AG04450 (cell line): ENCODE results near the gene NCOA1. TPM values are rescaled to one million over a fixed set of nuclear protein-coding genes. Genes with fewer than 3 reads are reported as not detected.
"Not testable (repeated sequence)": the region's sequence is repeated elsewhere in the genome, so short reads cannot be mapped to it uniquely, and the experiment has no call there.

Experiments
- CTCF ChIA-PET: fragments of 300-600, 350-600 bp; formaldehyde crosslinking; extraction: SDS; loops from one replicate; lab custom pipeline; 2022; ENCODE audit warnings: antibody characterized with exemption, inconsistent platforms; lab: Charles Lee
- POLR2A ChIA-PET: fragments of 350-600 bp; formaldehyde crosslinking; extraction: SDS; loops from one replicate; lab custom pipeline; 2021; ENCODE audit warnings: antibody characterized with exemption, inconsistent platforms; lab: Yijun Ruan, JAX
- DNase-seq: peaks from one replicate; pipeline ENCODE4 v3.0.0-alpha.2; 2011; ENCODE audit warnings: low read depth, low spot score
- H3K27ac ChIP-seq: one replicate; pipeline ENCODE4 v1.5.1; 2012; ENCODE audit warnings: low read depth, low read length, control low read depth
- H3K27me3 ChIP-seq: one replicate; pipeline ENCODE4 v1.6.0; 2012; ENCODE audit warnings: low read length; ENCODE audit not compliant: control insufficient read depth, insufficient read depth
- H3K4me3 ChIP-seq: 2 replicates; pipeline ENCODE4 v1.5.1; 2011; ENCODE audit warnings: mild to moderate bottlenecking, low read depth, low read length, control low read depth
- H3K9me3 ChIP-seq: 2 replicates; pipeline ENCODE4 v1.5.1; 2012; ENCODE audit warnings: low read length; ENCODE audit not compliant: control insufficient read depth, insufficient read depth
- polyA plus RNA-seq: library from polyadenylated mRNA; depleted of rRNA; stranded (reverse); fragments of >200 nt; gene quantifications from 2 replicates; pipeline ENCODE4 v1.2.3, GENCODE V29; 2011
- TF ChIP-seq, protein P1 (sequence below): IDR thresholded peaks from 2 replicates; pipeline ENCODE4 v1.5.1; 2011; ENCODE audit warnings: low read depth, low read length, control low read depth, inconsistent platforms

Gene NCOA1
- polyA plus RNA-seq, 1 experiment = 20.8 TPM

DNA sequence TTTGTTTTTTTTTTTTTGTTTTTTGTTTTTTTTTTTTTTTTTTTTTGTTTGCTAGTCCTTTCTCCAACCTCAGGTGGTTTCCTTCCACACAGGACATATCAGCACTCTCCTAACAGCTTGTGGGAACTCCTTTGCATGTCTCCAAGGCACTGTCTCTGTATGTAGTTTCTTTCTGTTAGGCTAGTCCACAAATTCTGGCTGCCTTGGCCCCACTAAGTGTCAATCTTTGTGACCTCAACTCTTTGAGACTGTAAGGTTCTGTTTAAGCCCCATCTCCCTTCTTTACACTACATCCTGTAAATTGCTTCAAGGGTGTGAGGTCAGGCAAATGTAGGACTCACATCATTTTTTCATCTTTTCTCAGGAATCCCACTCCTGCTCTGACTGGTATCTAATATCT, 85.1 kb downstream of the NCOA1 start:
- CTCF ChIA-PET = no interaction called here
- POLR2A ChIA-PET = no interaction called here
- no peak overlapping the region for H3K27ac ChIP-seq
- no peaks in the 10 kb centered on the region for H3K9me3 ChIP-seq
- TF ChIP-seq, protein P1, sequence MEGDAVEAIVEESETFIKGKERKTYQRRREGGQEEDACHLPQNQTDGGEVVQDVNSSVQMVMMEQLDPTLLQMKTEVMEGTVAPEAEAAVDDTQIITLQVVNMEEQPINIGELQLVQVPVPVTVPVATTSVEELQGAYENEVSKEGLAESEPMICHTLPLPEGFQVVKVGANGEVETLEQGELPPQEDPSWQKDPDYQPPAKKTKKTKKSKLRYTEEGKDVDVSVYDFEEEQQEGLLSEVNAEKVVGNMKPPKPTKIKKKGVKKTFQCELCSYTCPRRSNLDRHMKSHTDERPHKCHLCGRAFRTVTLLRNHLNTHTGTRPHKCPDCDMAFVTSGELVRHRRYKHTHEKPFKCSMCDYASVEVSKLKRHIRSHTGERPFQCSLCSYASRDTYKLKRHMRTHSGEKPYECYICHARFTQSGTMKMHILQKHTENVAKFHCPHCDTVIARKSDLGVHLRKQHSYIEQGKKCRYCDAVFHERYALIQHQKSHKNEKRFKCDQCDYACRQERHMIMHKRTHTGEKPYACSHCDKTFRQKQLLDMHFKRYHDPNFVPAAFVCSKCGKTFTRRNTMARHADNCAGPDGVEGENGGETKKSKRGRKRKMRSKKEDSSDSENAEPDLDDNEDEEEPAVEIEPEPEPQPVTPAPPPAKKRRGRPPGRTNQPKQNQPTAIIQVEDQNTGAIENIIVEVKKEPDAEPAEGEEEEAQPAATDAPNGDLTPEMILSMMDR = no peak
- DNase-seq = no peak
- no peak overlapping the region for H3K4me3 ChIP-seq
- no peaks in the 10 kb centered on the region for H3K27me3 ChIP-seq

DNA sequence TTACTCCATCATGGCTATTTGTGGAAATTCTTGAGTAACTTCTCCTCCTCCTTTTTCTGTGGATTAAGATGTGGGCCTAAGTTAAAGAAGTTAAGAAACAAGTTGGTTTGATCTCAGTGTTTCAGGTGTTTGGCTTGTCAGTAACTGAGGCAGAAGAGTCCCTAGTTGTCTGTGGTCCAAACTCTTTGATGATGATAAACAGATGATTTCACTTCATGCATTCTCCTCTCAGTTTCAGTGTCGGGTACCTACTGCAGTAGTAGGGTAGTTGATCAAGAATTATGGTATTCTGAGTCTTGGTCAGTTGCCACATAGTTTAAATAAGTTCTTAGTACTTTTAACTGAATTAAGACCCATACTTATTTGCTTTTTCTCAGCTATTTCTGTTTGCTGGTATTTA, 85.6 kb downstream of the NCOA1 start:
- DNase-seq = no peak

DNA sequence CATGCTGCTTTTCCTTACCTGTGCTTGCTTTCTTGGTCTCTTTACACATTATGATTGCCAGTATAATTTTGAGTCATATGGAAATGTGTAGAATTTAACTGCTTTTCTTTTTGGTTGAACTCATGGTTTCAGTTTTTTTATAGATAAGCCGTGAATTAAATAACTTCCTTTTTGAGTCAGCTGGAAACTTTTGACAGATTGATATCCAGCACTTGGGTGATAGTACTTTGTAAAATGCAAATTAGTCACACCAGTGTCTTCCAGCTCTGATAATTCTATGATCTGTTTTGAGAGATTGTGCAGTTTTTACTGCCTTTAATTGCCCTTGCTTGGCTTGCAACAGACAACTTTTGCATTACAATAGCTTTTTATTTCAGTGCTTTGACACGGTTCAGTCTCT, 86.4 kb downstream of the NCOA1 start:
- DNase-seq = no peak
- CTCF ChIA-PET = interaction anchor here (1.4 kb wide), 1 partner anchor 250 kb away, joined by 3 read pairs; no protein-coding TSS in a partner anchor
- TF ChIP-seq, protein P1 = no peak
- no peaks in the 10 kb centered on the region for H3K9me3 ChIP-seq
- no peaks in the 10 kb centered on the region for H3K27me3 ChIP-seq
- POLR2A ChIA-PET = no interaction called here
- H3K4me3 ChIP-seq = no peak overlapping the region
- H3K27ac ChIP-seq = no peak overlapping the region

More for the DNA sequence above, 85.6 kb downstream of the NCOA1 start:
- Histone ChIP-seq H3K27ac (no peak overlapping the region), H3K27me3 (no peaks in the 10 kb centered on the region), H3K4me3 (no peak overlapping the region), H3K9me3 (no peaks in the 10 kb centered on the region)
- POLR2A ChIA-PET = no interaction called here
- CTCF ChIA-PET = no interaction called here
- TF ChIP-seq, protein P1 = no peak

DNA sequence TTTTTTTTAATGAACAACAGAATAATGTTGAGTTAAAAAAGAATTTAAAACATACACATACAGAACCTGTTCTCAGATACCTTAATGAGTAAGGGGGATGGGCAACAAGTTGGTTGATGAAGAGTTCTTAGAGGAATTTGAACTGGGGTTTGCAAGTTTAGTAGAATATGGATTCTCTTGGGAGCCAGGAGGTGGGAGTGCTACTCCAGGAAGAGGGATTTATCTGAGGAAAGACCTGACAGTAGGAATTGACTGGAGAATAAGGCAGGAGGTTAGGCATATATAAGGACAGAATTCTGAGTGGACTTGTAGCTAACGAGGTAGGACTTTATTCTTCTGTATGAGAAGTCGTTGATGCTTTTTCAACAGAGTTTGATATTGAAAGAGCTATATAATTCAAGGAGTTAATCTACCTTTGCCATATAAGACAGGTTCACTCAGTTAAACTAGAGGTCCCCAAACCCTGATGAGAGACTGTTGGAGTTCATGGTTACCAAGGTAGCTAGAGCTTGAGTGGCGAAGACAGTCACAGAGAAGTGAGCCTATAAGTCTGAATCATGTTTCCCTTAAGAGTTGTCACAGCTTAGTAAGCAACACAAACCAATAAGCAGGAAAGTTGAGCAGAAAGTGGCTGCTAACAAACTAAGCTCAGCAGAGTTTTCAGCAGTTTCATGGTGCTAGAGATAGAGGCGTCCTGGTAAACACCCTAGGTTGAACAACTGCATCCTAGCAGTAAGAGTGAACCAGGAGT, 88.2 kb downstream of the NCOA1 start:
- Histone ChIP-seq H3K4me3 (no peak overlapping the region), H3K27ac (no peak overlapping the region), H3K9me3 (no peaks in the 10 kb centered on the region), H3K27me3 (no peaks in the 10 kb centered on the region)
- ChIA-PET POLR2A (no interaction called here), CTCF (interaction anchor here (0.6 to 1.4 kb wide), 2 partner anchors 13 to 249 kb away, joined by 3 read pairs; no protein-coding TSS in a partner anchor)
- TF ChIP-seq, protein P1 = no peak
- no peak for DNase-seq

- Histone ChIP-seq H3K27ac (no peak overlapping the region), H3K27me3 (no peaks in the 10 kb centered on the region), H3K4me3 (no peak overlapping the region), H3K9me3 (no peaks in the 10 kb centered on the region)
- POLR2A ChIA-PET = no interaction called here
- no peak for DNase-seq
- CTCF ChIA-PET = no interaction called here
- TF ChIP-seq, protein P1 = no peak
These were observed 89.5 kb downstream of the NCOA1 start for GRCh38 chr2:24580561-24580960.

- CTCF ChIA-PET, H3K27ac ChIP-seq: not testable (repeated sequence)
These were observed 90.9 kb downstream of the NCOA1 start for GRCh38 chr2:24581971-24582370.

More at GRCh38 chr2:24581971-24582370, 90.9 kb downstream of the NCOA1 start:
- H3K27me3 ChIP-seq, DNase-seq, H3K4me3 ChIP-seq, H3K9me3 ChIP-seq, POLR2A ChIA-PET: not testable (repeated sequence)
